Dendritic cell treated with granulocyte-macrophage colony-stimulating factor and Interleukin-4, amounts not matched to agents 40 ng/mL and 50 ng/mL, for 4 days (primary cell): ENCODE data around the gene INTS7.
"Not testable (repeated sequence)": the region's sequence is repeated elsewhere in the genome, so short reads cannot be mapped to it uniquely, and the experiment has no call there.

Experiments
- H3K27ac Mint-ChIP-seq: one replicate; pipeline ENCODE4 v1.8.0; 2022; ENCODE audit warnings: mild to moderate bottlenecking, mixed read lengths
- H3K27me3 Mint-ChIP-seq: one replicate; pipeline ENCODE4 v1.8.0; 2022; ENCODE audit warnings: mild to moderate bottlenecking, mixed read lengths
- H3K36me3 Mint-ChIP-seq: one replicate; pipeline ENCODE4 v1.8.0; 2022; ENCODE audit warnings: low read depth, mixed read lengths
- H3K4me1 Mint-ChIP-seq: one replicate; pipeline ENCODE4 v1.8.0; 2022; ENCODE audit warnings: low read depth, mixed read lengths
- H3K4me3 Mint-ChIP-seq: one replicate; pipeline ENCODE4 v1.8.0; 2022; ENCODE audit warnings: mild to moderate bottlenecking, moderate library complexity, mixed read lengths
- H3K9me3 Mint-ChIP-seq: one replicate; pipeline ENCODE4 v1.8.0; 2022; ENCODE audit warnings: mixed read lengths
- intact Hi-C: fragments of 100-400 bp; cut with micrococcal nuclease; formaldehyde crosslinking; loops from one replicate; pipeline ENCODE4 v1.15.0; 2022

Gene INTS7

GRCh38 chr1:212022908-212023307, 12.4 kb downstream of the INTS7 start:
- H3K9me3 Mint-ChIP-seq, intact Hi-C loops, H3K27me3 Mint-ChIP-seq, H3K27ac Mint-ChIP-seq, H3K4me3 Mint-ChIP-seq, H3K4me1 Mint-ChIP-seq: not testable (repeated sequence)
- H3K36me3 Mint-ChIP-seq, result peaks cover 25% of the 10 kb centered on the region

- intact Hi-C loops, result no loop called here
- Mint-ChIP-seq H3K27me3 (no peaks in the 10 kb centered on the region), H3K9me3 (peaks cover 9% of the 10 kb centered on the region), H3K4me1 (no peaks in the 10 kb centered on the region), H3K27ac (no peak overlapping the region), H3K4me3 (no peak overlapping the region), H3K36me3 (peaks cover 31% of the 10 kb centered on the region)
Observed at GRCh38 chr1:212021563-212021962, 13.8 kb downstream of the INTS7 start.

GRCh38 chr1:212020975-212021374, 14.4 kb downstream of the INTS7 start:
- Mint-ChIP-seq H3K36me3 (peaks cover 32% of the 10 kb centered on the region), H3K27me3 (no peaks in the 10 kb centered on the region), H3K27ac (no peak overlapping the region), H3K9me3 (peaks cover 9% of the 10 kb centered on the region), H3K4me1 (no peaks in the 10 kb centered on the region), H3K4me3 (no peak overlapping the region)
- intact Hi-C loops, result no loop called here

- H3K4me1 Mint-ChIP-seq, result no peaks in the 10 kb centered on the region
- intact Hi-C loops, result no loop called here
- no peak overlapping the region for H3K27ac Mint-ChIP-seq
- peaks cover 31% of the 10 kb centered on the region for H3K36me3 Mint-ChIP-seq
- H3K27me3 Mint-ChIP-seq, result no peaks in the 10 kb centered on the region
- no peak overlapping the region for H3K4me3 Mint-ChIP-seq
- no peaks in the 10 kb centered on the region for H3K9me3 Mint-ChIP-seq
Observed at GRCh38 chr1:212013672-212014071, 21.7 kb downstream of the INTS7 start.

GRCh38 chr1:212012034-212012740, 23.2 kb downstream of the INTS7 start:
- no peak overlapping the region for H3K4me3 Mint-ChIP-seq
- intact Hi-C loops, result loop anchor here (1.0 kb wide), 1 partner anchor 22 kb away; no protein-coding TSS in a partner anchor
- H3K27ac Mint-ChIP-seq, result no peak overlapping the region
- no peaks in the 10 kb centered on the region for H3K27me3 Mint-ChIP-seq
- H3K36me3 Mint-ChIP-seq, result peaks cover 37% of the 10 kb centered on the region
- no peaks in the 10 kb centered on the region for H3K9me3 Mint-ChIP-seq
- H3K4me1 Mint-ChIP-seq, result no peaks in the 10 kb centered on the region

GRCh38 chr1:212010004-212010403, 25.4 kb downstream of the INTS7 start:
- Mint-ChIP-seq H3K36me3 (peaks cover 43% of the 10 kb centered on the region), H3K4me3 (no peak overlapping the region), H3K27me3 (no peaks in the 10 kb centered on the region), H3K9me3 (no peaks in the 10 kb centered on the region), H3K4me1 (no peaks in the 10 kb centered on the region), H3K27ac (no peak overlapping the region)
- intact Hi-C loops, result no loop called here

- Mint-ChIP-seq H3K9me3 (no peaks in the 10 kb centered on the region), H3K4me3 (no peak overlapping the region), H3K4me1 (no peaks in the 10 kb centered on the region), H3K36me3 (peaks cover 42% of the 10 kb centered on the region), H3K27ac (no peak overlapping the region), H3K27me3 (no peaks in the 10 kb centered on the region)
- intact Hi-C loops, result no loop called here
Observed at GRCh38 chr1:212009561-212009960, 25.8 kb downstream of the INTS7 start.

GRCh38 chr1:212007886-212008285, 27.5 kb downstream of the INTS7 start:
- H3K27ac Mint-ChIP-seq, result no peak overlapping the region
- H3K4me1 Mint-ChIP-seq, result no peaks in the 10 kb centered on the region
- peaks cover 53% of the 10 kb centered on the region for H3K36me3 Mint-ChIP-seq
- H3K9me3 Mint-ChIP-seq, result no peaks in the 10 kb centered on the region
- intact Hi-C loops, result no loop called here
- no peak overlapping the region for H3K4me3 Mint-ChIP-seq
- H3K27me3 Mint-ChIP-seq, result no peaks in the 10 kb centered on the region

GRCh38 chr1:212007178-212007577, 28.2 kb downstream of the INTS7 start:
- H3K36me3 Mint-ChIP-seq, result peaks cover 59% of the 10 kb centered on the region
- H3K9me3 Mint-ChIP-seq, result no peaks in the 10 kb centered on the region
- intact Hi-C loops, result no loop called here
- H3K4me1 Mint-ChIP-seq, result no peaks in the 10 kb centered on the region
- H3K4me3 Mint-ChIP-seq, result no peak overlapping the region
- H3K27me3 Mint-ChIP-seq, result no peaks in the 10 kb centered on the region
- H3K27ac Mint-ChIP-seq, result no peak overlapping the region

- no peaks in the 10 kb centered on the region for H3K9me3 Mint-ChIP-seq
- no peak overlapping the region for H3K4me3 Mint-ChIP-seq
- intact Hi-C loops, result no loop called here
- H3K4me1 Mint-ChIP-seq, result no peaks in the 10 kb centered on the region
- H3K27me3 Mint-ChIP-seq, result no peaks in the 10 kb centered on the region
- H3K36me3 Mint-ChIP-seq, result peaks cover 71% of the 10 kb centered on the region
- no peak overlapping the region for H3K27ac Mint-ChIP-seq
Observed at GRCh38 chr1:212004895-212005608, 30.3 kb downstream of the INTS7 start.

GRCh38 chr1:212002536-212002935, 32.8 kb downstream of the INTS7 start:
- peaks cover 76% of the 10 kb centered on the region for H3K36me3 Mint-ChIP-seq
- H3K4me3 Mint-ChIP-seq, result no peak overlapping the region
- H3K27ac Mint-ChIP-seq, result no peak overlapping the region
- no peaks in the 10 kb centered on the region for H3K9me3 Mint-ChIP-seq
- H3K27me3 Mint-ChIP-seq, result no peaks in the 10 kb centered on the region
- intact Hi-C loops, result no loop called here
- H3K4me1 Mint-ChIP-seq, result no peaks in the 10 kb centered on the region

GRCh38 chr1:211997426-211997825, 37.9 kb downstream of the INTS7 start:
- H3K4me1 Mint-ChIP-seq, H3K4me3 Mint-ChIP-seq, H3K9me3 Mint-ChIP-seq, H3K27ac Mint-ChIP-seq, H3K27me3 Mint-ChIP-seq, intact Hi-C loops: not testable (repeated sequence)
- peaks cover 71% of the 10 kb centered on the region for H3K36me3 Mint-ChIP-seq

GRCh38 chr1:211991695-211992094, 43.7 kb downstream of the INTS7 start:
- H3K27me3 Mint-ChIP-seq, result no peaks in the 10 kb centered on the region
- no peak overlapping the region for H3K27ac Mint-ChIP-seq
- intact Hi-C loops, result no loop called here
- no peak overlapping the region for H3K4me3 Mint-ChIP-seq
- no peaks in the 10 kb centered on the region for H3K4me1 Mint-ChIP-seq
- no peaks in the 10 kb centered on the region for H3K9me3 Mint-ChIP-seq
- H3K36me3 Mint-ChIP-seq, result peaks cover 41% of the 10 kb centered on the region

GRCh38 chr1:211986628-211987254, 48.6 kb downstream of the INTS7 start:
- no peak overlapping the region for H3K27ac Mint-ChIP-seq
- intact Hi-C loops, result no loop called here
- H3K4me1 Mint-ChIP-seq, result no peaks in the 10 kb centered on the region
- H3K36me3 Mint-ChIP-seq, result peaks cover 36% of the 10 kb centered on the region
- H3K9me3 Mint-ChIP-seq, result no peaks in the 10 kb centered on the region
- no peaks in the 10 kb centered on the region for H3K27me3 Mint-ChIP-seq
- no peak overlapping the region for H3K4me3 Mint-ChIP-seq
